Uterus (tissue), 2 donors: ENCODE data around the gene ZNF536.

ENCODE experiments used
- POLR2A ChIP-seq, 2 donors: fragments of 450-650 bp; IDR thresholded peaks; one replicate each; pipeline ENCODE4 v1.6.1; 2016; ENCODE audit warnings: antibody characterized with exemption in 2 of 2, mild to moderate bottlenecking in 1 of 2, moderate library complexity in 1 of 2
- TF ChIP-seq, protein P1 (sequence below), 4 experiments: fragments of 200-600 bp in 2 of 4; fragments of 450-650 bp in 2 of 4; sonication (generic) in 2 of 4; IDR thresholded peaks; one replicate each; pipeline ENCODE4 v1.5.1; 2016 to 2019; ENCODE audit warnings: antibody characterized with exemption in 4 of 4, mild to moderate bottlenecking in 2 of 4, moderate library complexity in 1 of 4

DNA sequence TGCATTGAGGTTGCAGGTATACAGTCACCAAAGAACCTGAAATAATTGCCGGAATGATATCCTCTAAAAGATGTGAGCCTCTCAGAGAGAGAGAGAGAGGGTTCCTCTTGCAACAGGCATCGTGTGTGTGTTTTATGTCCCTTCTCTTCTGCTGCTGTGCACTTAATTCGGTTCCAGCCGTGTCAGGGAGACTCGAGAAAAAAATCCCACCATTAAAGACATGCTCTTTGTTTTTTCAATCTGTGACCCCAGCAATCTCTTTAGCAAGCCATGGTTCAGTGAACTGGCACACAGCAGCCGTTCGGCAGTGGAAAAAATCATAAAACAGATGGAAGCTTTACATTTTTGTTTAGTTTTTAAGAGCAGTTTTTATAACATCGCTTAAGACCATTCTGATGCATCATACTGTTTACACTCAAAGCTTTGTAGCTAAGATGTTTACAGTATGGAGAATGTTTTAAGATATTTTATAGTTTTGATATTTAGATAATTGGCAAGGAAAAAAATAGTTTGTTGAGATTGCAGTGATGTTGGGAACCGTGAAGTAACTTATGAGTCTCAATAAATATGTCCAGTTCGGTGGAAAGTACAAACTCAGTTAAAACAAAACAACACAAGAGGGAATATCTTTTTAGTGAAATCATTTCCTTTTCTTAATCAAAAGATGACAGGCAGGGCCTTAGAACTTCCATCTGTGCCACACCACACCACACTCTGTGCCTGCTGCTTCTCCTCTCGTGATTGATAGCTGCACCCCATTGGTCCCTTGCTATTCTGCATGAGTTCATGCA lies 31.2 kb upstream of the ZNF536 start:
- no peak for TF ChIP-seq POLR2A (IDR thresholded peaks at IDR 0.05)
- TF ChIP-seq, protein P1, sequence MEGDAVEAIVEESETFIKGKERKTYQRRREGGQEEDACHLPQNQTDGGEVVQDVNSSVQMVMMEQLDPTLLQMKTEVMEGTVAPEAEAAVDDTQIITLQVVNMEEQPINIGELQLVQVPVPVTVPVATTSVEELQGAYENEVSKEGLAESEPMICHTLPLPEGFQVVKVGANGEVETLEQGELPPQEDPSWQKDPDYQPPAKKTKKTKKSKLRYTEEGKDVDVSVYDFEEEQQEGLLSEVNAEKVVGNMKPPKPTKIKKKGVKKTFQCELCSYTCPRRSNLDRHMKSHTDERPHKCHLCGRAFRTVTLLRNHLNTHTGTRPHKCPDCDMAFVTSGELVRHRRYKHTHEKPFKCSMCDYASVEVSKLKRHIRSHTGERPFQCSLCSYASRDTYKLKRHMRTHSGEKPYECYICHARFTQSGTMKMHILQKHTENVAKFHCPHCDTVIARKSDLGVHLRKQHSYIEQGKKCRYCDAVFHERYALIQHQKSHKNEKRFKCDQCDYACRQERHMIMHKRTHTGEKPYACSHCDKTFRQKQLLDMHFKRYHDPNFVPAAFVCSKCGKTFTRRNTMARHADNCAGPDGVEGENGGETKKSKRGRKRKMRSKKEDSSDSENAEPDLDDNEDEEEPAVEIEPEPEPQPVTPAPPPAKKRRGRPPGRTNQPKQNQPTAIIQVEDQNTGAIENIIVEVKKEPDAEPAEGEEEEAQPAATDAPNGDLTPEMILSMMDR (IDR thresholded peaks at IDR 0.05): no peak
